ENCODE results near the gene PARD3B.

Gene PARD3B

GRCh38 chr2:205056151-205056561 is 510.9 kb downstream of the PARD3B start:
- Histone ChIP-seq H3K36me3 (replicated peaks; ENCODE audit: insufficient read depth, low read length) (no peaks in the 10 kb centered on the region), H3K4me3 (ENCODE audit: low read length) (no peak overlapping the region), H3K9me3 (replicated peaks; ENCODE audit: insufficient read depth, low read length) (no peaks in the 10 kb centered on the region), H3F3A (ENCODE audit: insufficient read depth, low read length) (no peaks in the 10 kb centered on the region), H3K4me2 (ENCODE audit: low read depth, low read length) (no peak overlapping the region), H3K27me3 (replicated peaks; ENCODE audit: insufficient read depth, low read length) (no peaks in the 10 kb centered on the region), H2AFZ (ENCODE audit: low read length) (no peak overlapping the region), H3K9ac (ENCODE audit: low read length) (no peak overlapping the region), H3K79me2 (ENCODE audit: low read length) (no peaks in the 10 kb centered on the region), H3K9me2 (replicated peaks; ENCODE audit: insufficient read depth, low read length) (no peaks in the 10 kb centered on the region), H3K27ac (ENCODE audit: low read length) (no peak overlapping the region), H3K4me1 (ENCODE audit: low read length) (no peaks in the 10 kb centered on the region), H4K20me1 (ENCODE audit: insufficient read depth, low read length) (no peaks in the 10 kb centered on the region)
- TF ChIP-seq EZH2 (optimal IDR thresholded peaks at IDR 0.05; ENCODE audit: low read depth, low read length) (no peak), CTCF (IDR thresholded peaks at IDR 0.05; ENCODE audit: low read length) (no peak), EZH2phosphoT487 (IDR thresholded peaks at IDR 0.05; ENCODE audit: low read length) (no peak)
- no peak for DNase-seq

GRCh38 chr2:205058409-205058808 is 513.1 kb downstream of the PARD3B start:
- H3F3A ChIP-seq (ENCODE audit: insufficient read depth, low read length): no peaks in the 10 kb centered on the region
- H3K9me2 ChIP-seq (replicated peaks; ENCODE audit: insufficient read depth, low read length): no peaks in the 10 kb centered on the region
- H4K20me1 ChIP-seq (ENCODE audit: insufficient read depth, low read length): no peaks in the 10 kb centered on the region
- no peak overlapping the region for H3K9ac ChIP-seq (ENCODE audit: low read length)
- no peaks in the 10 kb centered on the region for H3K9me3 ChIP-seq (replicated peaks; ENCODE audit: insufficient read depth, low read length)
- no peak overlapping the region for H3K4me2 ChIP-seq (ENCODE audit: low read depth, low read length)
- no peaks in the 10 kb centered on the region for H3K4me1 ChIP-seq (ENCODE audit: low read length)
- H3K79me2 ChIP-seq (ENCODE audit: low read length): no peaks in the 10 kb centered on the region
- DNase-seq: no peak
- H3K36me3 ChIP-seq (replicated peaks; ENCODE audit: insufficient read depth, low read length): no peaks in the 10 kb centered on the region
- H3K27me3 ChIP-seq (replicated peaks; ENCODE audit: insufficient read depth, low read length): no peaks in the 10 kb centered on the region
- no peak overlapping the region for H2AFZ ChIP-seq (ENCODE audit: low read length)
- no peak for TF ChIP-seq EZH2 (optimal IDR thresholded peaks at IDR 0.05; ENCODE audit: low read depth, low read length)
- no peak for TF ChIP-seq CTCF (IDR thresholded peaks at IDR 0.05; ENCODE audit: low read length)
- no peak for TF ChIP-seq EZH2phosphoT487 (IDR thresholded peaks at IDR 0.05; ENCODE audit: low read length)
- no peak overlapping the region for H3K27ac ChIP-seq (ENCODE audit: low read length)
- H3K4me3 ChIP-seq (ENCODE audit: low read length): no peak overlapping the region

DNA sequence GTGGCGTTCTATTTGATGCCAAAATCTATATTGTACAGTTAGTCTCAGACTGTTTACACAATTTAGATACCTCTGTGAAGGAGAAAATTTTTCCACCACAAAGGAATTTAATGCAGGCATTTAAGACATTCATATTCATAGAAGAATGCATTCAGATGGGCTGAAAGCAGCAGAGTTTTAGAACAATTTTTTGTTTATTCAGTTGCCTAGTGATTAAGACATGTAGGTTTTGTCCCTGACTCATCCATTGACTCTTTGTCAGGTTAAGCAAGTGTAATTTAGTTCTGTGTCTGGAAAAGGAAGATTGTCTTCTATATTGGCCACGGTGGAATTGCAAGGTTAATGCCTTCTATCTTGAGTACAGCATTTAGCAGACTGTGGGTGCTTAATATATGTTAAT is 515.0 kb downstream of the PARD3B start:
- H3K9ac ChIP-seq (ENCODE audit: low read length): no peak overlapping the region
- no peak for DNase-seq
- no peak for TF ChIP-seq CTCF (IDR thresholded peaks at IDR 0.05; ENCODE audit: low read length)
- no peak for TF ChIP-seq EZH2 (optimal IDR thresholded peaks at IDR 0.05; ENCODE audit: low read depth, low read length)
- no peak for TF ChIP-seq EZH2phosphoT487 (IDR thresholded peaks at IDR 0.05; ENCODE audit: low read length)

More for the DNA sequence above, 515.0 kb downstream of the PARD3B start:
- Histone ChIP-seq H2AFZ (ENCODE audit: low read length) (no peak overlapping the region), H3K4me2 (ENCODE audit: low read depth, low read length) (no peak overlapping the region), H3K36me3 (replicated peaks; ENCODE audit: insufficient read depth, low read length) (no peaks in the 10 kb centered on the region), H4K20me1 (ENCODE audit: insufficient read depth, low read length) (no peaks in the 10 kb centered on the region), H3K79me2 (ENCODE audit: low read length) (no peaks in the 10 kb centered on the region), H3K27me3 (replicated peaks; ENCODE audit: insufficient read depth, low read length) (no peaks in the 10 kb centered on the region), H3K9me3 (replicated peaks; ENCODE audit: insufficient read depth, low read length) (no peaks in the 10 kb centered on the region), H3K27ac (ENCODE audit: low read length) (no peak overlapping the region), H3K4me3 (ENCODE audit: low read length) (no peak overlapping the region), H3F3A (ENCODE audit: insufficient read depth, low read length) (no peaks in the 10 kb centered on the region), H3K4me1 (ENCODE audit: low read length) (no peaks in the 10 kb centered on the region), H3K9me2 (replicated peaks; ENCODE audit: insufficient read depth, low read length) (no peaks in the 10 kb centered on the region)

Measured in MM.1S (cell line).